CD4-positive, CD25-positive, alpha-beta regulatory T cell (primary cell): ENCODE measurements around the gene WNT5A. TPM values are rescaled to one million over a fixed set of nuclear protein-coding genes. Genes with fewer than 3 reads are reported as not detected.
A peak's percentile ranks its signal among the peaks of the same experiment; 100 is the strongest.

ENCODE experiments used
- ATAC-seq, 2 donors: fragments of 150-1000 bp; cut with Tn5 transposase; one replicate each; pipeline ENCODE4 v1.10.0; 2021; ENCODE audit warnings: low read depth in 2 of 2, moderate number of reproducible peaks in 2 of 2, moderate library complexity in 1 of 2
- DNase-seq, 3 donors: peaks; one replicate each; pipeline versions ENCODE4 v3.0.0 to v3.0.0-alpha.2; 2012 to 2022; ENCODE audit warnings: mixed read lengths in 1 of 3
- H3K27ac ChIP-seq: one replicate; pipeline ENCODE4 v1.7.0; 2013; ENCODE audit warnings: mild to moderate bottlenecking, low read length; ENCODE audit not compliant: insufficient read depth, poor library complexity, severe bottlenecking
- H3K27me3 ChIP-seq: one replicate; pipeline ENCODE4 v1.7.0; 2013; ENCODE audit warnings: low read length; ENCODE audit not compliant: control insufficient read depth, insufficient read depth
- H3K36me3 ChIP-seq: one replicate; pipeline ENCODE4 v1.7.0; 2013; ENCODE audit warnings: mild to moderate bottlenecking, low read length, moderate library complexity; ENCODE audit not compliant: control insufficient read depth, insufficient read depth
- H3K4me1 ChIP-seq: 2 replicates; pipeline ENCODE4 v1.7.0; 2013; ENCODE audit warnings: mild to moderate bottlenecking, low read length; ENCODE audit not compliant: insufficient read depth, control insufficient read depth, poor library complexity, severe bottlenecking
- H3K4me3 ChIP-seq: one replicate; pipeline ENCODE4 v1.7.0; 2013; ENCODE audit warnings: low read depth, mild to moderate bottlenecking, low read length, moderate library complexity
- H3K9me3 ChIP-seq, 2 experiments: 1 replicate in 1 of 2; 2 replicates in 1 of 2; pipeline ENCODE4 v1.7.0; 2013; ENCODE audit warnings: low read length in 2 of 2, mild to moderate bottlenecking in 1 of 2, moderate library complexity in 1 of 2; ENCODE audit not compliant: control insufficient read depth in 2 of 2
- H3K27ac Mint-ChIP-seq, 3 donors: one replicate each; pipeline ENCODE4 v1.8.0; 2020 to 2022; ENCODE audit warnings: mild to moderate bottlenecking in 3 of 3, mixed read lengths in 3 of 3, moderate library complexity in 2 of 3
- H3K27me3 Mint-ChIP-seq: one replicate; pipeline ENCODE4 v1.8.0; 2022; ENCODE audit warnings: mild to moderate bottlenecking, mixed read lengths
- H3K36me3 Mint-ChIP-seq: one replicate; pipeline ENCODE4 v1.8.0; 2020; ENCODE audit warnings: mixed read lengths
- H3K4me1 Mint-ChIP-seq, 4 donors: one replicate each; pipeline ENCODE4 v1.8.0; 2020 to 2022; ENCODE audit warnings: mixed read lengths in 4 of 4, mild to moderate bottlenecking in 1 of 4
- H3K4me3 Mint-ChIP-seq, 4 donors: one replicate each; pipeline ENCODE4 v1.8.0; 2020 to 2022; ENCODE audit warnings: mild to moderate bottlenecking in 4 of 4, mixed read lengths in 4 of 4, moderate library complexity in 3 of 4
- H3K9me3 Mint-ChIP-seq, 7 donors: one replicate each; pipeline ENCODE4 v1.8.0; 2020 to 2022; ENCODE audit warnings: mixed read lengths in 7 of 7, mild to moderate bottlenecking in 3 of 7, moderate library complexity in 2 of 7
- polyA plus RNA-seq, 4 donors: library from polyadenylated mRNA; unstranded; fragments of 300-500 nt; fragmentation: Illumina TruSeq; gene quantifications; one replicate each; pipeline ENCODE4 v1.2.3, GENCODE V29; 2021
- total RNA-seq: library from RNA; stranded (reverse); gene quantifications from one replicate; pipeline ENCODE4 v1.2.3, GENCODE V29; 2022

WNT5A gene
- total and polyA plus RNA-seq, 5 donors from 2014 or later: not detected

- Histone ChIP-seq H3K9me3 (no peaks in the 10 kb centered on the region), H3K27ac (no peak overlapping the region), H3K4me3 (no peak overlapping the region), H3K36me3 (no peaks in the 10 kb centered on the region), H3K27me3 (peaks cover 13% of the 10 kb centered on the region), H3K4me1 (no peaks in the 10 kb centered on the region)
- Mint-ChIP-seq H3K27ac (no peak overlapping the region), H3K36me3 (no peaks in the 10 kb centered on the region), H3K4me1 (no peaks in the 10 kb centered on the region), H3K9me3 (peaks cover 0 to 2% (median 0%) of the 10 kb centered on the region in 7 donors), H3K4me3 (no peak overlapping the region), H3K27me3 (peaks cover 27% of the 10 kb centered on the region)
- ATAC-seq: no peak
- DNase-seq: no peak
Observed at GRCh38 chr3:55476515-55476914, 10.6 kb downstream of the WNT5A start.

GRCh38 chr3:55474213-55474632, 12.9 kb downstream of the WNT5A start:
- H3K4me3 Mint-ChIP-seq: no peak overlapping the region
- peaks cover 11% of the 10 kb centered on the region for H3K27me3 Mint-ChIP-seq
- Histone ChIP-seq H3K36me3 (no peaks in the 10 kb centered on the region), H3K27ac (no peak overlapping the region), H3K27me3 (peaks cover 3% of the 10 kb centered on the region), H3K9me3 (no peaks in the 10 kb centered on the region), H3K4me3 (no peak overlapping the region), H3K4me1 (no peaks in the 10 kb centered on the region)
- no peaks in the 10 kb centered on the region for H3K36me3 Mint-ChIP-seq
- peak overlapping the region in 1 of 3 donors; percentile 55 for H3K27ac Mint-ChIP-seq
- H3K4me1 Mint-ChIP-seq: no peaks in the 10 kb centered on the region
- ATAC-seq: no peak
- no peak for DNase-seq
- peaks cover 0 to 2% (median 0%) of the 10 kb centered on the region in 7 donors for H3K9me3 Mint-ChIP-seq

- no peaks in the 10 kb centered on the region for H3K36me3 ChIP-seq
- no peak overlapping the region for H3K4me3 ChIP-seq
- Mint-ChIP-seq H3K4me3 (no peak overlapping the region), H3K4me1 (no peaks in the 10 kb centered on the region), H3K36me3 (no peaks in the 10 kb centered on the region), H3K27ac (peak overlapping the region in 1 of 3 donors; percentile 55), H3K27me3 (peaks cover 10% of the 10 kb centered on the region), H3K9me3 (peaks cover 0 to 2% (median 0%) of the 10 kb centered on the region in 7 donors)
- H3K9me3 ChIP-seq: no peaks in the 10 kb centered on the region
- H3K4me1 ChIP-seq: no peaks in the 10 kb centered on the region
- ATAC-seq: no peak
- peaks cover 3% of the 10 kb centered on the region for H3K27me3 ChIP-seq
- H3K27ac ChIP-seq: no peak overlapping the region
- DNase-seq: no peak
Observed at GRCh38 chr3:55473788-55474187, 13.3 kb downstream of the WNT5A start.

- DNase-seq (no peak), ATAC-seq (no peak)
- Histone ChIP-seq H3K4me3 (no peak overlapping the region), H3K4me1 (no peaks in the 10 kb centered on the region), H3K27me3 (no peaks in the 10 kb centered on the region), H3K9me3 (no peaks in the 10 kb centered on the region), H3K36me3 (no peaks in the 10 kb centered on the region), H3K27ac (no peak overlapping the region)
- H3K9me3 Mint-ChIP-seq: peaks cover 0 to 2% (median 0%) of the 10 kb centered on the region in 7 donors
- no peaks in the 10 kb centered on the region for H3K36me3 Mint-ChIP-seq
- no peaks in the 10 kb centered on the region for H3K4me1 Mint-ChIP-seq
- peaks cover 4% of the 10 kb centered on the region for H3K27me3 Mint-ChIP-seq
- H3K4me3 Mint-ChIP-seq: no peak overlapping the region
- H3K27ac Mint-ChIP-seq: no peak overlapping the region
Observed at GRCh38 chr3:55471522-55472280, 15.4 kb downstream of the WNT5A start.

- H3K9me3 ChIP-seq: no peaks in the 10 kb centered on the region
- no peaks in the 10 kb centered on the region for H3K4me1 ChIP-seq
- H3K36me3 ChIP-seq: no peaks in the 10 kb centered on the region
- no peak overlapping the region for H3K27ac ChIP-seq
- ATAC-seq: no peak
- Mint-ChIP-seq H3K9me3 (no peaks in the 10 kb centered on the region), H3K4me3 (no peak overlapping the region), H3K36me3 (no peaks in the 10 kb centered on the region), H3K27me3 (peaks cover 4% of the 10 kb centered on the region), H3K4me1 (no peaks in the 10 kb centered on the region), H3K27ac (no peak overlapping the region)
- H3K4me3 ChIP-seq: no peak overlapping the region
- no peaks in the 10 kb centered on the region for H3K27me3 ChIP-seq
- DNase-seq: no peak
Observed at GRCh38 chr3:55471084-55471483, 16.0 kb downstream of the WNT5A start.

- Histone ChIP-seq H3K9me3 (no peaks in the 10 kb centered on the region), H3K36me3 (no peaks in the 10 kb centered on the region), H3K27ac (no peak overlapping the region), H3K4me1 (no peaks in the 10 kb centered on the region), H3K4me3 (no peak overlapping the region), H3K27me3 (no peaks in the 10 kb centered on the region)
- H3K4me1 Mint-ChIP-seq: no peaks in the 10 kb centered on the region
- H3K9me3 Mint-ChIP-seq: no peaks in the 10 kb centered on the region
- no peak overlapping the region for H3K4me3 Mint-ChIP-seq
- ATAC-seq (no peak), DNase-seq (no peak)
- no peaks in the 10 kb centered on the region for H3K36me3 Mint-ChIP-seq
- peaks cover 4% of the 10 kb centered on the region for H3K27me3 Mint-ChIP-seq
- H3K27ac Mint-ChIP-seq: no peak overlapping the region
Observed at GRCh38 chr3:55469957-55470526, 17.1 kb downstream of the WNT5A start.

GRCh38 chr3:55468251-55468650, 18.9 kb downstream of the WNT5A start:
- peaks cover 4% of the 10 kb centered on the region for H3K27me3 Mint-ChIP-seq
- DNase-seq: no peak
- no peak overlapping the region for H3K27ac ChIP-seq
- H3K36me3 ChIP-seq: no peaks in the 10 kb centered on the region
- H3K27me3 ChIP-seq: no peaks in the 10 kb centered on the region
- no peak overlapping the region for H3K4me3 ChIP-seq
- no peak overlapping the region for H3K27ac Mint-ChIP-seq
- peaks cover 0 to 4% (median 0%) of the 10 kb centered on the region in 7 donors for H3K9me3 Mint-ChIP-seq
- ATAC-seq: no peak
- H3K36me3 Mint-ChIP-seq: no peaks in the 10 kb centered on the region
- H3K4me1 ChIP-seq: no peaks in the 10 kb centered on the region
- no peaks in the 10 kb centered on the region for H3K4me1 Mint-ChIP-seq
- no peaks in the 10 kb centered on the region for H3K9me3 ChIP-seq
- no peak overlapping the region for H3K4me3 Mint-ChIP-seq

- H3K9me3 Mint-ChIP-seq: peaks cover 0 to 4% (median 0%) of the 10 kb centered on the region in 7 donors
- no peaks in the 10 kb centered on the region for H3K36me3 Mint-ChIP-seq
- no peak overlapping the region for H3K27ac ChIP-seq
- H3K27ac Mint-ChIP-seq: no peak overlapping the region
- DNase-seq (no peak), ATAC-seq (no peak)
- H3K27me3 Mint-ChIP-seq: no peaks in the 10 kb centered on the region
- H3K27me3 ChIP-seq: no peaks in the 10 kb centered on the region
- no peak overlapping the region for H3K4me3 Mint-ChIP-seq
- H3K4me3 ChIP-seq: no peak overlapping the region
- no peaks in the 10 kb centered on the region for H3K4me1 Mint-ChIP-seq
- H3K36me3 ChIP-seq: no peaks in the 10 kb centered on the region
- H3K4me1 ChIP-seq: no peaks in the 10 kb centered on the region
- H3K9me3 ChIP-seq: no peaks in the 10 kb centered on the region
Observed at GRCh38 chr3:55467099-55467498, 20.0 kb downstream of the WNT5A start.
